Fibroblast of lung (primary cell): ENCODE measurements around the gene COASY. TPM values are rescaled to one million over a fixed set of nuclear protein-coding genes. Genes with fewer than 3 reads are reported as not detected.

Experiments used
- DNase-seq, 2 donors: peaks; one replicate each; pipeline versions ENCODE4 v3.0.0 to v3.0.0-alpha.2; 2010; ENCODE audit warnings: low read depth in 2 of 2
- H2AFZ ChIP-seq: 2 replicates; pipeline ENCODE4 v1.5.1; 2012; ENCODE audit warnings: low read length, control low read depth, inconsistent platforms
- H3K27ac ChIP-seq: 2 replicates; pipeline ENCODE4 v1.5.1; 2011; ENCODE audit warnings: low read length, control low read depth; ENCODE audit not compliant: insufficient read depth
- H3K27me3 ChIP-seq: 2 replicates; pipeline ENCODE4 v1.5.1; 2011; ENCODE audit warnings: mild to moderate bottlenecking, low read length; ENCODE audit not compliant: control insufficient read depth, insufficient read depth
- H3K36me3 ChIP-seq: 2 replicates; pipeline ENCODE4 v1.5.1; 2011; ENCODE audit warnings: low read length; ENCODE audit not compliant: control insufficient read depth, insufficient read depth
- H3K4me1 ChIP-seq: 2 replicates; pipeline ENCODE4 v1.5.1; 2011; ENCODE audit warnings: low read length; ENCODE audit not compliant: control insufficient read depth, insufficient read depth; ENCODE audit errors: extremely low read depth
- H3K4me2 ChIP-seq: 2 replicates; pipeline ENCODE4 v1.5.1; 2011; ENCODE audit warnings: low read length, control low read depth; ENCODE audit not compliant: insufficient read depth; ENCODE audit errors: extremely low read depth
- H3K4me3 ChIP-seq, 4 experiments: fragments of 200-600 bp in 1 of 4; sonication (generic) in 1 of 4; replicated peaks in 1 of 4; 2 replicates each; pipeline ENCODE4 v1.5.1; 2011 to 2016; ENCODE audit warnings: low read length in 4 of 4, low read depth in 3 of 4, mild to moderate bottlenecking in 3 of 4, control low read depth in 2 of 4, inconsistent platforms in 1 of 4, mixed read lengths in 1 of 4; ENCODE audit not compliant: insufficient read depth in 1 of 4; ENCODE audit errors: control extremely low read depth in 1 of 4
- H3K79me2 ChIP-seq: 2 replicates; pipeline ENCODE4 v1.5.1; 2012; ENCODE audit warnings: mild to moderate bottlenecking, low read length, inconsistent platforms; ENCODE audit not compliant: control insufficient read depth, insufficient read depth
- H3K9ac ChIP-seq: 2 replicates; pipeline ENCODE4 v1.5.1; 2011; ENCODE audit warnings: mild to moderate bottlenecking, low read length, control low read depth; ENCODE audit not compliant: insufficient read depth
- H3K9me3 ChIP-seq: 2 replicates; pipeline ENCODE4 v1.5.1; 2012; ENCODE audit warnings: low read depth, low read length; ENCODE audit not compliant: control insufficient read depth, insufficient read depth
- H4K20me1 ChIP-seq: 2 replicates; pipeline ENCODE4 v1.5.1; 2011; ENCODE audit warnings: low read length; ENCODE audit not compliant: control insufficient read depth, insufficient read depth; ENCODE audit errors: extremely low read depth
- EZH2 ChIP-seq: IDR thresholded peaks from 2 replicates; pipeline ENCODE4 v1.5.1; 2012; ENCODE audit warnings: low read length, control low read depth, mild to moderate bottlenecking; ENCODE audit errors: missing control alignments
- polyA plus RNA-seq, 2 donors: library from polyadenylated mRNA; depleted of rRNA in 1 of 2; stranded (reverse) in 1 of 2; unstranded in 1 of 2; fragments of >200 nt; gene quantifications; 2 replicates each; pipeline ENCODE4 v1.2.1, GENCODE V29; 2011 to 2012; ENCODE audit warnings: missing spikeins in 1 of 2
- total RNA-seq: library from RNA; depleted of rRNA; stranded (reverse); fragments of >200 nt; gene quantifications from 2 replicates; pipeline ENCODE4 v1.2.1, GENCODE V29; 2014
- TF ChIP-seq, protein P1 (sequence below), 2 donors: IDR thresholded peaks in 1 of 2; conservative IDR thresholded peaks in 1 of 2; 1 replicate in 1 of 2; 2 replicates in 1 of 2; pipeline ENCODE4 v1.5.1; 2011 to 2012; ENCODE audit warnings: low read length in 2 of 2, control low read depth in 1 of 2, inconsistent platforms in 1 of 2, low read depth in 1 of 2, mild to moderate bottlenecking in 1 of 2

Gene COASY
- total and polyA plus RNA-seq, 2 donors (not counting 1 experiment from before 2014, with no cell fraction given) = 16.5 to 20.3 TPM

DNA sequence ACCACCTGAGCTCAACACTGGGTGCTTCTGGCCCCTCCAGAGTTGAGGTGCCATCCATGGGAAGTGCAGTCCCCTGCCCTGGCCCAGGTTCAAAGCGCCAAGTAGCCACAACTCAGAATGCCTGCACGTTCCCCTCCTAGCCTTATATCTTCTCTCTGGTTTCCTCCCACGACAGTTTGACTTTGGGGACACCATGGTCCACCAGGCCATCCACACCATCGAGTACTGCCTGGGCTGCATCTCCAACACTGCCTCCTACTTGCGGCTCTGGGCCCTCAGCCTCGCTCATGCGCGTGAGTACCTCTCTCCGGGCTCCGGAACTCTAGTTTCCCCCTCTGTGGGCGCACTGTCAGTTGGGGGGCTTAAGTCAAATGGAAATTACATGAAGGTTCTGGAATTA is 48.3 kb upstream of the COASY start:
- Histone ChIP-seq H3K9ac (no peak overlapping the region), H2AFZ (no peak overlapping the region), H3K4me2 (no peak overlapping the region), H3K27ac (no peak overlapping the region), H3K4me1 (peaks cover 17% of the 10 kb centered on the region), H3K79me2 (no peaks in the 10 kb centered on the region), H4K20me1 (no peaks in the 10 kb centered on the region), H3K9me3 (no peaks in the 10 kb centered on the region), H3K27me3 (no peaks in the 10 kb centered on the region), H3K4me3 (no peak overlapping the region), H3K36me3 (peaks cover 5% of the 10 kb centered on the region)
- no peak for TF ChIP-seq EZH2
- TF ChIP-seq, protein P1, sequence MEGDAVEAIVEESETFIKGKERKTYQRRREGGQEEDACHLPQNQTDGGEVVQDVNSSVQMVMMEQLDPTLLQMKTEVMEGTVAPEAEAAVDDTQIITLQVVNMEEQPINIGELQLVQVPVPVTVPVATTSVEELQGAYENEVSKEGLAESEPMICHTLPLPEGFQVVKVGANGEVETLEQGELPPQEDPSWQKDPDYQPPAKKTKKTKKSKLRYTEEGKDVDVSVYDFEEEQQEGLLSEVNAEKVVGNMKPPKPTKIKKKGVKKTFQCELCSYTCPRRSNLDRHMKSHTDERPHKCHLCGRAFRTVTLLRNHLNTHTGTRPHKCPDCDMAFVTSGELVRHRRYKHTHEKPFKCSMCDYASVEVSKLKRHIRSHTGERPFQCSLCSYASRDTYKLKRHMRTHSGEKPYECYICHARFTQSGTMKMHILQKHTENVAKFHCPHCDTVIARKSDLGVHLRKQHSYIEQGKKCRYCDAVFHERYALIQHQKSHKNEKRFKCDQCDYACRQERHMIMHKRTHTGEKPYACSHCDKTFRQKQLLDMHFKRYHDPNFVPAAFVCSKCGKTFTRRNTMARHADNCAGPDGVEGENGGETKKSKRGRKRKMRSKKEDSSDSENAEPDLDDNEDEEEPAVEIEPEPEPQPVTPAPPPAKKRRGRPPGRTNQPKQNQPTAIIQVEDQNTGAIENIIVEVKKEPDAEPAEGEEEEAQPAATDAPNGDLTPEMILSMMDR (conservative IDR thresholded peaks at IDR 0.05 in 1 of 2, IDR thresholded peaks at IDR 0.05 in 1 of 2; ENCODE audit: low read depth in 1 of 2, low read length in 2 of 2) = no peak
- no peak for DNase-seq

DNA sequence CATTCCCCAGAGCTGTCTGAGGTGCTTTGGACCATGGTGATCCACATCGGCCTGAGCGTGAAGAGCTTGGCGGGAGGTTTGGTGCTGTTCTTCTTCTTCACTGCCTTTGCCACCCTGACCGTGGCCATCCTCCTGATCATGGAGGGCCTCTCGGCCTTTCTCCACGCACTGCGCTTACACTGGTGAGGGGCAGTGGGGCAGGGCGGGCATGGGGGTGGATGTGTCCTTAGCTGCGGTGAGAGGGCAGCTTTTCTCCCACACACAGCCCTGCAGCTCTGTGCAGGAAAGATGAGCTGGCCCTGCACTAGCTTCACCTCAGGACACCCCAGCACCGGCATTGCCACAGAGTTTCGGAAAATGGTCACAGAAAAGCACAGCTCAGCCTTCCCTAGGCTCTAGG is 47.7 kb upstream of the COASY start:
- Histone ChIP-seq H3K4me1 (peaks cover 22% of the 10 kb centered on the region), H4K20me1 (no peaks in the 10 kb centered on the region), H3K9ac (no peak overlapping the region), H3K27ac (no peak overlapping the region), H2AFZ (no peak overlapping the region), H3K4me2 (no peak overlapping the region), H3K4me3 (no peak overlapping the region), H3K36me3 (peaks cover 5% of the 10 kb centered on the region), H3K9me3 (no peaks in the 10 kb centered on the region), H3K27me3 (no peaks in the 10 kb centered on the region), H3K79me2 (no peaks in the 10 kb centered on the region)
- no peak for DNase-seq
- no peak for TF ChIP-seq EZH2
- TF ChIP-seq, protein P1 (conservative IDR thresholded peaks at IDR 0.05 in 1 of 2, IDR thresholded peaks at IDR 0.05 in 1 of 2; ENCODE audit: low read depth in 1 of 2, low read length in 2 of 2) = no peak

DNA sequence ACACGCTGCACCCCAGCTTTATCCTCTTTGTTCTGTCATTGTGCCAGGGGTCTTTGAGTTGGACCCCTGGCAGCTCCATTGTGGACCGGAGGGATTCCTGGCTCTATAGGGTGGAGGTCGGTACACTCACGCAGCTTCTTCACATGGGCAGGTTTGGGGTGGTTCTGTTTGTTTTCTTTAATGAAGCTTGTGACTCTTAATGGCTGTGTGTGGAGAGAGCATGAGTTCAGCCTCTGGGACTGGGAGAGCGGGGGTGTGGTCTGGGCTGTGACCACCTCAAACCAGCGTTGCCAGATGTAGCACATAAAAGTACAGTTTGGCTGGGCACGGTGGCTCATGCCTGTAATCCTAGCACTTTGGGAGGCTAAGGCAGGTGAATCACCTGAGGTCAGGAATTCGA is 47.1 kb upstream of the COASY start:
- Histone ChIP-seq H3K9me3 (no peaks in the 10 kb centered on the region), H3K9ac (no peak overlapping the region), H3K79me2 (no peaks in the 10 kb centered on the region), H2AFZ (no peak overlapping the region), H3K27me3 (no peaks in the 10 kb centered on the region), H4K20me1 (no peaks in the 10 kb centered on the region), H3K27ac (no peak overlapping the region), H3K4me3 (no peak overlapping the region), H3K36me3 (peaks cover 3% of the 10 kb centered on the region), H3K4me2 (no peak overlapping the region), H3K4me1 (peaks cover 28% of the 10 kb centered on the region)
- DNase-seq = no peak
- TF ChIP-seq, protein P1 (conservative IDR thresholded peaks at IDR 0.05 in 1 of 2, IDR thresholded peaks at IDR 0.05 in 1 of 2; ENCODE audit: low read depth in 1 of 2, low read length in 2 of 2) = no peak
- TF ChIP-seq EZH2 = no peak
